Measurements from ENCODE around the gene SPEM3. TPM values are rescaled to one million over a fixed set of nuclear protein-coding genes. Genes with fewer than 3 reads are reported as not detected.
A peak's percentile ranks its signal among the peaks of the same experiment; 100 is the strongest.

SPEM3 gene
- total and polyA plus RNA-seq, 3 donors from 2014 or later: 5.7 to 63.0 (median 18.8) TPM

DNA sequence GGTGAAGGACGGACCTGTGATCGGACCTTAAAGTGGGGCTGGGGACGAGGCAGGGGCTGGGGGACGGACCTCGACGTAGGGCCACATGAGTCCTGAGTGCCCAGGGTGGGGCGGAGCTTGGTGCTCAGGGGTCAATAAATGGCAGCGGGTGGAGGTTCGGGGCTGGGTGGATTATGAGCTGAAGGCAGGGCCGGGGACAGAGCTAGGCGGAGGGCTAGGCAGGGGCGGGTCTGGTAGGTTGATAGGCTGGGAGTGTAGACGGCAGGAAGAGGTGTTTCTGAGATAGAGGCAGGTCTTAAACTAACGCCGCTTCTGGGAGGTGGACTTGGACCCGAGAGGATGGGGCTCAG is 16.9 kb downstream of the SPEM3 start:
- Histone ChIP-seq H3K27ac (no peak overlapping the region), H3K4me1 (peaks cover 9% of the 10 kb centered on the region), H3K36me3 (ENCODE audit: low read depth, missing control alignments) (no peaks in the 10 kb centered on the region), H3K9me3 (no peaks in the 10 kb centered on the region), H3K4me3 (peak overlapping the region in 1 of 2 donors; percentile 21), H3K27me3 (no peaks in the 10 kb centered on the region)
- DNase-seq: no peak
- intact Hi-C loops (cut with DNase I; ENCODE audit: low total_unique reads): no loop called here
- no peak for TF ChIP-seq POLR2A (IDR thresholded peaks at IDR 0.05)
- TF ChIP-seq, protein P1, sequence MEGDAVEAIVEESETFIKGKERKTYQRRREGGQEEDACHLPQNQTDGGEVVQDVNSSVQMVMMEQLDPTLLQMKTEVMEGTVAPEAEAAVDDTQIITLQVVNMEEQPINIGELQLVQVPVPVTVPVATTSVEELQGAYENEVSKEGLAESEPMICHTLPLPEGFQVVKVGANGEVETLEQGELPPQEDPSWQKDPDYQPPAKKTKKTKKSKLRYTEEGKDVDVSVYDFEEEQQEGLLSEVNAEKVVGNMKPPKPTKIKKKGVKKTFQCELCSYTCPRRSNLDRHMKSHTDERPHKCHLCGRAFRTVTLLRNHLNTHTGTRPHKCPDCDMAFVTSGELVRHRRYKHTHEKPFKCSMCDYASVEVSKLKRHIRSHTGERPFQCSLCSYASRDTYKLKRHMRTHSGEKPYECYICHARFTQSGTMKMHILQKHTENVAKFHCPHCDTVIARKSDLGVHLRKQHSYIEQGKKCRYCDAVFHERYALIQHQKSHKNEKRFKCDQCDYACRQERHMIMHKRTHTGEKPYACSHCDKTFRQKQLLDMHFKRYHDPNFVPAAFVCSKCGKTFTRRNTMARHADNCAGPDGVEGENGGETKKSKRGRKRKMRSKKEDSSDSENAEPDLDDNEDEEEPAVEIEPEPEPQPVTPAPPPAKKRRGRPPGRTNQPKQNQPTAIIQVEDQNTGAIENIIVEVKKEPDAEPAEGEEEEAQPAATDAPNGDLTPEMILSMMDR (IDR thresholded peaks at IDR 0.05): no peak
- WGBS, 2 donors: 13 to 17% methylated on average over 16 of the region's 16 CpGs

DNA sequence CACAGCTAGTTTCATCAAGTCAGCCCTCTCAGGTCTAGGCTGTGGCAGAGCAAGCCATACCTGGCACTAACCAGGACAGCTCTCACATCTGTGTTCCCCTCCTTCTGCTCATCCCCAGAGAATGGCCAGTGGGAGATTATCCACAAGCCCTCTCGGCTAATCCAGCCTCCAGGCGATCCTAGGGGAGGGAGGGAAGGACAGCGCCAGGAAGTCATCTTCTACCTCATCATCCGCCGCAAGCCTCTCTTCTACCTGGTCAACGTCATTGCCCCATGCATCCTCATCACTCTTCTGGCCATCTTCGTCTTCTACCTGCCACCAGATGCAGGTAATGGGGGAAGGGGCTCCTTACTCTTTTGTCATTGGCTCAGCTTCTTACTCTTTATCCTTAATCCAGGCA is 19.8 kb downstream of the SPEM3 start:
- Histone ChIP-seq H3K4me3 (no peak overlapping the region), H3K4me1 (peaks cover 7% of the 10 kb centered on the region), H3K27me3 (no peaks in the 10 kb centered on the region), H3K36me3 (ENCODE audit: low read depth, missing control alignments) (no peaks in the 10 kb centered on the region), H3K9me3 (no peaks in the 10 kb centered on the region), H3K27ac (no peak overlapping the region)
- TF ChIP-seq, protein P1 (IDR thresholded peaks at IDR 0.05): no peak
- no peak for TF ChIP-seq POLR2A (IDR thresholded peaks at IDR 0.05)
- DNase-seq: no peak
- intact Hi-C loops (cut with DNase I; ENCODE audit: low total_unique reads): no loop called here
- 93 to 94% methylated on average over 7 of the region's 7 CpGs for WGBS, 2 donors

DNA sequence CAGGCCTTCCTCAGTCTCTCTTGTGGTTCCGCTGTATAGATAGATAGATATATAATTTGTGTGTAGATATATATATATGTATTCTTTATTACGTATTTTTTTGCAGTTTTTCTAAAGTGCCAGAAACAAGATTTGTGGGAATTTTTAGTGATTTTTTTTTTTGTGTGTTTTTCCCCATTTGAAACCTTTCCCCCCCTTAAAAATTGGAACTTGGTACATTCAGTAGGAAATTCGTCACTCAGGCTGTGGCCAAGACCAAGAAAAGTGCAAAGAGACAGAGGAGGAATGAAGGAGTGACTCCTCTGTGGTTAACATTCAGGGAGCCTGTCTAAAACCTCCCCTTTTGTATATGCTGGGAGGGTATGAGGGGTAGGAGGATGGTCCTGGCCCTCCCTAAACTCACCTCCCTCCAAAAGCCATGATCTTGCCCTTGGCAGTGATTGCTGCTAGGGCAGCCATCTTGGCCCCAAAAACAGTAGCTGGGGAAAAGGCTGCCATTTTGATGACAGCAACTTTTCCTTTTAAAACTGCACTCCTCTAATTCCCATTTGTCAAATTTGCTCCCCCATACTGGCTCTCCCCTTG is 31.4 kb downstream of the SPEM3 start:
- Histone ChIP-seq H3K4me3 (no peak overlapping the region), H3K9me3 (no peaks in the 10 kb centered on the region), H3K4me1 (no peaks in the 10 kb centered on the region), H3K36me3 (ENCODE audit: low read depth, missing control alignments) (no peaks in the 10 kb centered on the region), H3K27ac (no peak overlapping the region), H3K27me3 (no peaks in the 10 kb centered on the region)
- intact Hi-C loops (cut with DNase I; ENCODE audit: low total_unique reads): no loop called here
- DNase-seq: no peak
- TF ChIP-seq, protein P1 (IDR thresholded peaks at IDR 0.05): no peak
- no peak for TF ChIP-seq POLR2A (IDR thresholded peaks at IDR 0.05)
- 69 to 72% methylated on average over 3 of the region's 3 CpGs for WGBS, 2 donors

DNA sequence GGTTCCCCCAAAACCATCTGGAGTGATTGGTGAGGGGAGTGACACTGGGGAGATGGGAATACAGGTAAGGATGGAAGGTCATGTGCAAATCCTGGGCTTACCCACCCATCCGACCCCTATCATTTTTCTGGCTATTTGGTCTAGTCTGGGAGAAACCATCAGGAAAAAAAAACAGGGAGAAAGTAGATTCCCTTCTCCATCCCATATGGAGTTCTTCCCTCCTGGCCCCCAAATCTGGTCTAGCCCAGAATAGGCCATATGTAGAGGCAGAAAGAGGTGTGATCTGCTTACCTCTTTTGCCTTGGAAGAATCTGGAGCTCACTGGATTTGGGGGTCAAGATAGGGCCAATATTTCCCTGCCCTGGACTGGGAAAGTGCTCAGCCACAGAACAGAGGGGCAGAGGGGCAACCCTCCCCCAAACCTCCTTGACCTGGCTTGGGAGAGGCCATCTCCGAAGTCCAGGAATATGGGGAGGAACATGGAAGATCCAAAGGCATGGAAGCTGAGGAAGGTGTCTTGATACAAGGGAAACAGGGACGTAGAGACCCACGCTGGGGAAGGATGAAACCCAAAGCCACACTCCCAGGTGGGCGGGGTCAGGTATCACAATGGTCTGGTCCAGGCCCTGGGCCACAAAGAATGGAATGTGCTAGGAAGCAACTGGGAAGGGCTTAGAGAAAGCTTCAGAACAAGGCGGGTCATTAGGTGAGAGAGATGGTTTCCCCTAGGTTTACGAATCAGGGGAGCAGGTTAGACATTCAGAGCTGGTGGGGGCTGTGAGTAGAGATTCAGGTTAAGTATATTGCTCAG is 32.4 kb downstream of the SPEM3 start:
- Histone ChIP-seq H3K27ac (no peak overlapping the region), H3K9me3 (no peaks in the 10 kb centered on the region), H3K4me1 (peaks cover 1% of the 10 kb centered on the region), H3K4me3 (no peak overlapping the region), H3K27me3 (no peaks in the 10 kb centered on the region), H3K36me3 (ENCODE audit: low read depth, missing control alignments) (no peaks in the 10 kb centered on the region)
- DNase-seq: no peak
- TF ChIP-seq POLR2A (IDR thresholded peaks at IDR 0.05): no peak
- TF ChIP-seq, protein P1 (IDR thresholded peaks at IDR 0.05): no peak
- 83 to 93% methylated on average over 7 of the region's 7 CpGs for WGBS, 2 donors
- intact Hi-C loops (cut with DNase I; ENCODE audit: low total_unique reads): no loop called here
